WI38 (cell line): ENCODE data around the gene IL16.

Source experiments
- H3K4me3 ChIP-seq: 2 replicates; pipeline ENCODE4 v1.5.1; 2011; ENCODE audit warnings: low read depth, mild to moderate bottlenecking, control low read depth, low read length
- TF ChIP-seq, protein P1 (sequence below): IDR thresholded peaks from 2 replicates; pipeline ENCODE4 v1.5.1; 2012; ENCODE audit warnings: low read depth, mild to moderate bottlenecking, control low read depth, low read length

IL16 gene

GRCh38 chr15:81281456-81281735 lies 84.7 kb downstream of the IL16 start:
- no peak overlapping the region for H3K4me3 ChIP-seq
- TF ChIP-seq, protein P1, sequence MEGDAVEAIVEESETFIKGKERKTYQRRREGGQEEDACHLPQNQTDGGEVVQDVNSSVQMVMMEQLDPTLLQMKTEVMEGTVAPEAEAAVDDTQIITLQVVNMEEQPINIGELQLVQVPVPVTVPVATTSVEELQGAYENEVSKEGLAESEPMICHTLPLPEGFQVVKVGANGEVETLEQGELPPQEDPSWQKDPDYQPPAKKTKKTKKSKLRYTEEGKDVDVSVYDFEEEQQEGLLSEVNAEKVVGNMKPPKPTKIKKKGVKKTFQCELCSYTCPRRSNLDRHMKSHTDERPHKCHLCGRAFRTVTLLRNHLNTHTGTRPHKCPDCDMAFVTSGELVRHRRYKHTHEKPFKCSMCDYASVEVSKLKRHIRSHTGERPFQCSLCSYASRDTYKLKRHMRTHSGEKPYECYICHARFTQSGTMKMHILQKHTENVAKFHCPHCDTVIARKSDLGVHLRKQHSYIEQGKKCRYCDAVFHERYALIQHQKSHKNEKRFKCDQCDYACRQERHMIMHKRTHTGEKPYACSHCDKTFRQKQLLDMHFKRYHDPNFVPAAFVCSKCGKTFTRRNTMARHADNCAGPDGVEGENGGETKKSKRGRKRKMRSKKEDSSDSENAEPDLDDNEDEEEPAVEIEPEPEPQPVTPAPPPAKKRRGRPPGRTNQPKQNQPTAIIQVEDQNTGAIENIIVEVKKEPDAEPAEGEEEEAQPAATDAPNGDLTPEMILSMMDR, result no peak

DNA sequence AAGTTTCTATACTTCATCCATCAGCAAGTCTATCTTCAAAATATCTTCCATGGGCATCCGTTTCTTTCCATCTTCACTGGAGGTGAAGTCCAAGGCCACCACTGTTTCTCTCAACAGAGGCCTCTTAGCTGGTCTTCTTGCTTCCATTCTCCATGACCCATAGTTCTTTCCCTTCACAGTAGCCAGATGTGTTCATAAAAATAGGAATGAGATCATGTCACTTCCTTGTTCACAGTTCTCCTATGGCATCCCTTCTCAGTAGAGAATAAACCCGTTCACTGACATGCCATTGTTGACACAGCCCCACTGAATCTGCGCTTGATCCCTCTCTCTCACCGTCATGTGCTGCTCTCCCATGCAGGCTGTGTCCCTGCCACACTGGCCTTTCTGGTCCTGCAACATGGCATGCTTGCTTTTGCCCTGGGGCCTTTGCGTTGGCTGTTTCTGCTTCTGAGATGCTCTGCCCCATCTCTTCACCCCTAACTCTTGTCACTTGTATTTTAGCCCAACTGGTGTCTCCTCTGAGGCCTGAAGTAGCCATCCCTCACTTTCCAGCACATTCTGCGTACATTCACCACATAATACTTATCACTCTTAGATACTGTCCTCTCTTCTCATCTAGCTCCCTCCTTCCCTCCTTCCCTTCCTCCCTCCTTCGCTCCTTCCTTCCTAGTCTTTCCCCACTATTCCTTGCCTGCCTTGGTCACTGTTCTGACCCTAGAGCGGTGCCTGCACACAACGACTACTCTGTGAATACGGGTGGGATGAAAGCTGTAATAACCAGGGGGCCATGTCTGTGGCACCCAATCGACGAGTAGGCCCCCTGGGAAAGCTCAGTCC lies 85.3 kb downstream of the IL16 start:
- TF ChIP-seq, protein P1, result no peak
- no peak overlapping the region for H3K4me3 ChIP-seq

- TF ChIP-seq, protein P1, result no peak
- H3K4me3 ChIP-seq, result no peak overlapping the region
These were observed 85.9 kb downstream of the IL16 start for GRCh38 chr15:81282606-81282895.

DNA sequence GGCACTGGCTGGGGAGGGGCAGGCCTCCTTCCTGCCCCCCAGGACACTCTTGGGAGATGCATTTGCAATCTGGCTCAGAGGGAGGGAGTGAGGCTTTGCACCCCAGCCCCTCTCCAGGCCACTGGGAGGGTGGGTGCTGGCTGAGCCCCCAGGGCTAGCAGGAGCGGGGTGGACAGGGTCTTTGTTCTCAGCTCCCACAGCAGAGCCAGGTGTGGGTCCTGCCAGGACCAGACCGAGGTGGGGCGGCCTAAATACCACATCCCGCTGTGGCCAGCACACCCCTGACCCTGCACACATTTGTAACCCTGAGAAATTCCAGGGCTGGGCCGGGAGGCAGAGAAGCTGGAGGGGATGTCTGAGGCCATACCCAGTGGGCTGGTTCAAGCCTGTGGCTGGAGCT lies 86.2 kb downstream of the IL16 start:
- TF ChIP-seq, protein P1, result no peak

GRCh38 chr15:81284256-81285031 lies 87.8 kb downstream of the IL16 start:
- H3K4me3 ChIP-seq, result no peak overlapping the region
- TF ChIP-seq, protein P1, result no peak

More for the DNA sequence above, 86.2 kb downstream of the IL16 start:
- H3K4me3 ChIP-seq, result no peak overlapping the region

DNA sequence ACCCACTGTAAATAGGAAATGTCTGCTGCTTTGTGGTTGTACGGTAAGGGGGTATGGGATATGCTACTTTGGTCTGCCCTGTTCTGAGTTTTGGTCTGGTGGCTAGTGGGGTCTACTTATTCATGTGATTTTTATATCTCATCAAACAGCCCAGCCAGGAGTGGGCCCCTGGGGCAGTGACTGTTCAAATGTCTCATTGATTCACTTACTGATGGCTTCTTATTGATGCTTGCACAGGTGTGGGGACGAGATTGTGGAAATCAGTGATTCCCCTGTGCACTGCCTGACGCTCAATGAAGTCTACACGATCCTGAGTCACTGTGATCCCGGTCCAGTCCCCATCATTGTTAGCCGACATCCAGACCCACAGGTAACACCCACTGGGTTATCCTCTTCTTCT lies 88.8 kb downstream of the IL16 start:
- TF ChIP-seq, protein P1, result no peak

GRCh38 chr15:81286621-81287121 lies 90.0 kb downstream of the IL16 start:
- TF ChIP-seq, protein P1, result no peak
- no peak overlapping the region for H3K4me3 ChIP-seq

More for the DNA sequence above, 88.8 kb downstream of the IL16 start:
- no peak overlapping the region for H3K4me3 ChIP-seq
